Endothelial cell of umbilical vein (primary cell): Measurements from ENCODE around the gene ARPP19. TPM values are rescaled to one million over a fixed set of nuclear protein-coding genes. Genes with fewer than 3 reads are reported as not detected.
A peak's percentile ranks its signal among the peaks of the same experiment; 100 is the strongest.
"Not testable (repeated sequence)": the region's sequence is repeated elsewhere in the genome, so short reads cannot be mapped to it uniquely, and the experiment has no call there.

Experiments used
- BruUV-seq: library from RNA; stranded (reverse); fragments of 400-500 nt; replicated peaks from 2 replicates; lab custom pipeline; 2021; lab: Mats Ljungman, UMichigan
- CTCF ChIA-PET: fragments of 300-600, 350-600 bp; sonication (Branson Sonifier 250); formaldehyde crosslinking; loops from one replicate; lab custom pipeline; 2021; ENCODE audit warnings: antibody characterized with exemption, inconsistent platforms; lab: Charles Lee
- POLR2A ChIA-PET: fragments of 300-600, 350-600 bp; sonication (Branson Sonifier 250); formaldehyde crosslinking; loops from one replicate; lab custom pipeline; 2021; ENCODE audit warnings: antibody characterized with exemption, inconsistent platforms; lab: Charles Lee
- DNase-seq: peaks from one replicate; pipeline ENCODE4 v3.0.0-alpha.2; 2011; ENCODE audit warnings: low read depth, low spot score
- FAIRE-seq: peaks from 2 replicates; lab custom pipeline; 2011; peaks lifted over from hg19 to GRCh38; lab: Jason Lieb, UNC
- H2AFZ ChIP-seq: 2 replicates; pipeline ENCODE4 v1.6.0; 2012; ENCODE audit warnings: low read depth, low read length, control low read depth, inconsistent platforms
- H3K27ac ChIP-seq: 2 replicates; pipeline ENCODE4 v1.5.1; 2011; ENCODE audit warnings: low read depth, mild to moderate bottlenecking, control low read depth, low read length, moderate library complexity; ENCODE audit not compliant: insufficient read depth
- H3K27me3 ChIP-seq, 2 experiments: 2 replicates each; pipeline versions ENCODE4 v1.6.0 to v1.6.1; 2011; ENCODE audit warnings: low read length in 2 of 2, mixed read lengths in 1 of 2; ENCODE audit not compliant: control insufficient read depth in 2 of 2, insufficient read depth in 2 of 2
- H3K36me3 ChIP-seq, 2 experiments: 2 replicates in 1 of 2; 3 replicates in 1 of 2; pipeline ENCODE4 v1.5.1; 2011; ENCODE audit warnings: low read length in 2 of 2, mild to moderate bottlenecking in 1 of 2, moderate library complexity in 1 of 2; ENCODE audit not compliant: control insufficient read depth in 2 of 2, insufficient read depth in 2 of 2; ENCODE audit errors: extremely low read depth in 1 of 2
- H3K4me1 ChIP-seq: 3 replicates; pipeline ENCODE4 v1.5.1; 2011; ENCODE audit warnings: mild to moderate bottlenecking, low read length; ENCODE audit not compliant: control insufficient read depth, insufficient read depth; ENCODE audit errors: extremely low read depth
- H3K4me2 ChIP-seq: 2 replicates; pipeline ENCODE4 v1.6.1; 2011; ENCODE audit warnings: low read length, control low read depth, mixed read lengths; ENCODE audit not compliant: insufficient read depth
- H3K4me3 ChIP-seq, 3 experiments: fragments of 200-600 bp in 1 of 3; sonication (generic), shearing (Covaris generic) in 1 of 3; replicated peaks in 1 of 3; 2 replicates each; pipeline ENCODE4 v1.5.1; 2011 to 2016; ENCODE audit warnings: control low read depth in 3 of 3, low read length in 3 of 3, mild to moderate bottlenecking in 2 of 3, inconsistent platforms in 1 of 3, low read depth in 1 of 3, moderate library complexity in 1 of 3; ENCODE audit not compliant: insufficient read depth in 1 of 3
- H3K79me2 ChIP-seq: 2 replicates; pipeline ENCODE4 v1.6.0; 2012; ENCODE audit warnings: low read length, inconsistent platforms; ENCODE audit not compliant: control insufficient read depth, insufficient read depth
- H3K9ac ChIP-seq: replicated peaks from 2 replicates; pipeline ENCODE3; 2011; ENCODE audit warnings: low read length, control low read depth; ENCODE audit not compliant: insufficient read depth; ENCODE audit errors: extremely low read depth
- H3K9me1 ChIP-seq: replicated peaks from 3 replicates; pipeline ENCODE4 v1.6.0; 2011; ENCODE audit warnings: mild to moderate bottlenecking, low read length; ENCODE audit not compliant: control insufficient read depth, insufficient read depth; ENCODE audit errors: extremely low read depth
- H3K9me3 ChIP-seq: replicated peaks from 2 replicates; pipeline ENCODE4 v1.5.1; 2012; ENCODE audit warnings: low read length, inconsistent platforms; ENCODE audit not compliant: control insufficient read depth, insufficient read depth
- H4K20me1 ChIP-seq: replicated peaks from 2 replicates; pipeline ENCODE3; 2011; ENCODE audit warnings: mild to moderate bottlenecking, low read length; ENCODE audit not compliant: control insufficient read depth, insufficient read depth; ENCODE audit errors: extremely low read depth
- CTCF ChIP-seq, 2 donors: IDR thresholded peaks; 1 replicate in 1 of 2; 2 replicates in 1 of 2; pipeline ENCODE4 v1.5.1; 2011; ENCODE audit warnings: low read length in 2 of 2, mild to moderate bottlenecking in 2 of 2, moderate library complexity in 2 of 2, control low read depth in 1 of 2, inconsistent platforms in 1 of 2, low read depth in 1 of 2; ENCODE audit not compliant: insufficient read depth in 1 of 2; ENCODE audit errors: extremely low read depth in 1 of 2
- EZH2 ChIP-seq: IDR thresholded peaks from 2 replicates; pipeline ENCODE4 v1.6.1; 2012; ENCODE audit warnings: borderline replicate concordance, low read depth, mild to moderate bottlenecking, moderate library complexity, low read length, inconsistent platforms; ENCODE audit not compliant: severe bottlenecking
- FOS ChIP-seq: IDR thresholded peaks from 2 replicates; pipeline ENCODE4 v1.6.1; 2011; ENCODE audit warnings: mild to moderate bottlenecking, low read length, moderate library complexity, borderline replicate concordance; ENCODE audit not compliant: insufficient read depth
- GATA2 ChIP-seq: IDR thresholded peaks from 2 replicates; pipeline ENCODE4 v1.7.0; 2011; ENCODE audit warnings: low read depth, mild to moderate bottlenecking, moderate library complexity, mixed read lengths, low read length; ENCODE audit not compliant: insufficient read length, insufficient read depth
- JUN ChIP-seq: IDR thresholded peaks from 2 replicates; pipeline ENCODE4 v1.6.1; 2011; ENCODE audit warnings: borderline replicate concordance, low read depth; ENCODE audit not compliant: insufficient read length, insufficient read depth
- MAX ChIP-seq: IDR thresholded peaks from 2 replicates; pipeline ENCODE4 v1.6.1; 2011; ENCODE audit not compliant: insufficient read depth, insufficient read length
- MYC ChIP-seq: IDR thresholded peaks from one replicate; pipeline ENCODE4 v1.6.1; 2011; ENCODE audit warnings: mild to moderate bottlenecking, low read depth, low read length
- POLR2A ChIP-seq: IDR thresholded peaks from 2 replicates; pipeline ENCODE4 v1.6.1; 2012; ENCODE audit warnings: low read depth, mild to moderate bottlenecking, control low read depth, low read length
- POLR2AphosphoS5 ChIP-seq: IDR thresholded peaks from 2 replicates; pipeline ENCODE4 v1.6.1; 2012; ENCODE audit warnings: low read depth, mild to moderate bottlenecking, control low read depth, low read length, moderate library complexity; ENCODE audit not compliant: insufficient read depth
- dilution Hi-C: fragments of 300-500 bp; cut with MboI; formaldehyde crosslinking; loops from one replicate; pipeline ENCODE4 v1.15.0; 2019; ENCODE audit warnings: low sequenced_read_pairs; ENCODE audit not compliant: extremely low pct_ligation_motif_present
- intact Hi-C: fragments of 100-400 bp; cut with micrococcal nuclease; formaldehyde crosslinking; loops from one replicate; pipeline ENCODE4 v1.10.0; 2022
- polyA plus RNA-seq, 4 experiments: library from polyadenylated mRNA; depleted of rRNA in 3 of 4; stranded (reverse) in 3 of 4; unstranded in 1 of 4; fragments of >200 nt; gene quantifications; 2 replicates each; pipeline versions ENCODE4 v1.2.1 to v1.2.3, GENCODE V29; 2011 to 2012; ENCODE audit warnings: missing spikeins in 1 of 4
- total RNA-seq: library from RNA; stranded (reverse); gene quantifications from 2 replicates; pipeline ENCODE4 v1.2.3, GENCODE V29; 2021

ARPP19 gene
- total and polyA plus RNA-seq, 2 donors (not counting 3 experiments of a cell fraction or from before 2014, with no cell fraction given): 47.1 to 191 TPM

DNA sequence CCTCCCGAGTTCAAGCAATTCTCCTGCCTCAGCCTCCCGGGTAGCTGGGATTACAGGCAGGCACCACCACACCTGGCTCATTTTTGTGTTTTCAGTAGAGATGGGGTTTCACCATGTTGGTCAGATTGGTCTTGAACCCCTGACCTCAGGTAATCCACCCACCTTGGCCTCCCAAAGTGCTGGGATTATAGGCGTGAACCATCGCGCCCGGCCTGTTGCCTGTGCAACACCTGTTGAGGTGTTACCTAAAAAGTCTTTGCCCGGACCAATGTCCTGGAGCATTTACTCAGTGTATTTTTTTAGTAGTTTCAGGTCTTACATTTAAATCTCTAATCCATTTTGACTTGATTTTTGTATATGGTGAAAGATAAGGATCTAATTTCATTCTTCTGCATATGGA, 6.7 kb upstream of the ARPP19 start:
- not testable (repeated sequence) for BruUV-seq

GRCh38 chr15:52575072-52575471, 6.2 kb upstream of the ARPP19 start:
- dilution Hi-C loops: no loop called here
- TF ChIP-seq CTCF (IDR thresholded peaks at IDR 0.05; ENCODE audit: extremely low read depth in 1 of 2, insufficient read depth in 1 of 2, low read depth in 1 of 2, low read length in 2 of 2): no peak
- no peak for TF ChIP-seq POLR2A
- TF ChIP-seq POLR2AphosphoS5: no peak
- TF ChIP-seq EZH2: no peak
- TF ChIP-seq JUN: no peak
- no peak for TF ChIP-seq FOS
- no peak for TF ChIP-seq GATA2
- TF ChIP-seq MAX: no peak
- no peak for TF ChIP-seq MYC
- BruUV-seq: no TSS peak
- FAIRE-seq (no peak), DNase-seq (no peak)
- H2AFZ ChIP-seq: no peak overlapping the region
- H3K4me3 ChIP-seq: no peak overlapping the region
- CTCF ChIA-PET: interaction anchor here (2.3 kb wide), 1 partner anchor 11 kb away, joined by 7 read pairs; no protein-coding TSS in a partner anchor
- no peak overlapping the region for H3K4me2 ChIP-seq
- H3K27ac ChIP-seq: no peak overlapping the region
- intact Hi-C loops: no loop called here
- H3K4me1 ChIP-seq: peaks cover 2% of the 10 kb centered on the region
- POLR2A ChIA-PET: no interaction called here
- H3K36me3 ChIP-seq: no peaks in the 10 kb centered on the region
- no peaks in the 10 kb centered on the region for H3K79me2 ChIP-seq
- H3K27me3 ChIP-seq: no peaks in the 10 kb centered on the region
- H4K20me1 ChIP-seq: no peaks in the 10 kb centered on the region
- no peaks in the 10 kb centered on the region for H3K9me3 ChIP-seq
- H3K9ac ChIP-seq: no peak overlapping the region
- H3K9me1 ChIP-seq: no peaks in the 10 kb centered on the region

More for the DNA sequence above, 6.7 kb upstream of the ARPP19 start:
- H3K27ac ChIP-seq, H3K36me3 ChIP-seq, H3K4me2 ChIP-seq, H3K27me3 ChIP-seq, DNase-seq, dilution Hi-C loops, H3K4me3 ChIP-seq, H4K20me1 ChIP-seq, POLR2A ChIA-PET, H3K9me3 ChIP-seq, H3K9me1 ChIP-seq, intact Hi-C loops, H3K4me1 ChIP-seq, H3K79me2 ChIP-seq, H2AFZ ChIP-seq, H3K9ac ChIP-seq: not testable (repeated sequence)
- FAIRE-seq: peak; percentile 26
- CTCF ChIA-PET: interaction anchor here (1.1 to 1.2 kb wide), 2 partner anchors 10 to 244 kb away, joined by 3 read pairs; no protein-coding TSS in a partner anchor

GRCh38 chr15:52574623-52575022, 5.8 kb upstream of the ARPP19 start:
- H3K4me1 ChIP-seq, dilution Hi-C loops, H3K27me3 ChIP-seq, BruUV-seq, H3K9me1 ChIP-seq, POLR2A ChIA-PET, H3K79me2 ChIP-seq, H3K9ac ChIP-seq, FAIRE-seq, H4K20me1 ChIP-seq, intact Hi-C loops, H3K4me2 ChIP-seq, H3K36me3 ChIP-seq, H3K27ac ChIP-seq, H3K4me3 ChIP-seq, DNase-seq, H3K9me3 ChIP-seq, H2AFZ ChIP-seq: not testable (repeated sequence)
- CTCF ChIA-PET: interaction anchor here (1.5 to 2.3 kb wide), 2 partner anchors 11 to 243 kb away, joined by 4 to 7 read pairs; no protein-coding TSS in a partner anchor
